Upper lobe of right lung (tissue), 1 donor: ENCODE measurements around the gene NSD1. TPM values are rescaled to one million over a fixed set of nuclear protein-coding genes. Genes with fewer than 3 reads are reported as not detected.
A peak's percentile ranks its signal among the peaks of the same experiment; 100 is the strongest.

Experiments
- ATAC-seq: fragments of 200-7000 bp; cut with Tn5 transposase; one replicate; pipeline ENCODE4 v1.9.1; 2020; ENCODE audit warnings: mild to moderate bottlenecking, moderate library complexity
- DNase-seq: peaks from one replicate; pipeline ENCODE4 v3.0.0-alpha.2; 2020
- H3K27ac ChIP-seq: fragments of 200-600 bp; one replicate; pipeline ENCODE4 v1.8.0; 2022
- H3K27me3 ChIP-seq: fragments of 200-600 bp; one replicate; pipeline ENCODE4 v1.8.0; 2022; ENCODE audit warnings: mild to moderate bottlenecking
- H3K36me3 ChIP-seq: fragments of 200-600 bp; one replicate; pipeline ENCODE4 v1.8.0; 2022
- H3K4me1 ChIP-seq: fragments of 200-600 bp; one replicate; pipeline ENCODE4 v1.8.0; 2022
- H3K4me3 ChIP-seq: fragments of 200-600 bp; one replicate; pipeline ENCODE4 v1.8.0; 2022; ENCODE audit warnings: mild to moderate bottlenecking
- H3K9me3 ChIP-seq: fragments of 200-600 bp; one replicate; pipeline ENCODE4 v1.8.0; 2022
- intact Hi-C: fragments of 100-400 bp; cut with DNase I; formaldehyde crosslinking; loops from one replicate; pipeline ENCODE4 v1.11.0; 2022
- long read RNA-seq: library from polyadenylated mRNA; unstranded; transcript quantifications from one replicate; pipeline ENCODE4 v2.0.0, GENCODE V29; 2021
- total RNA-seq: library from RNA; stranded (reverse); fragmentation: NEBNext Ultra II Directional; extraction: Animal tissue kit (Norgen Biotek cat#: 25700); gene quantifications from one replicate; pipeline ENCODE4 v1.2.1, GENCODE V29; 2021
- TF ChIP-seq, protein P1 (sequence below): fragments of 200-600 bp; IDR thresholded peaks from one replicate; pipeline ENCODE4 v1.8.0; 2022; ENCODE audit warnings: antibody characterized with exemption
- donor health status: DM: no; HTN: yes; CAD: no; lungs with severe emphysema.

Gene NSD1, protein sequence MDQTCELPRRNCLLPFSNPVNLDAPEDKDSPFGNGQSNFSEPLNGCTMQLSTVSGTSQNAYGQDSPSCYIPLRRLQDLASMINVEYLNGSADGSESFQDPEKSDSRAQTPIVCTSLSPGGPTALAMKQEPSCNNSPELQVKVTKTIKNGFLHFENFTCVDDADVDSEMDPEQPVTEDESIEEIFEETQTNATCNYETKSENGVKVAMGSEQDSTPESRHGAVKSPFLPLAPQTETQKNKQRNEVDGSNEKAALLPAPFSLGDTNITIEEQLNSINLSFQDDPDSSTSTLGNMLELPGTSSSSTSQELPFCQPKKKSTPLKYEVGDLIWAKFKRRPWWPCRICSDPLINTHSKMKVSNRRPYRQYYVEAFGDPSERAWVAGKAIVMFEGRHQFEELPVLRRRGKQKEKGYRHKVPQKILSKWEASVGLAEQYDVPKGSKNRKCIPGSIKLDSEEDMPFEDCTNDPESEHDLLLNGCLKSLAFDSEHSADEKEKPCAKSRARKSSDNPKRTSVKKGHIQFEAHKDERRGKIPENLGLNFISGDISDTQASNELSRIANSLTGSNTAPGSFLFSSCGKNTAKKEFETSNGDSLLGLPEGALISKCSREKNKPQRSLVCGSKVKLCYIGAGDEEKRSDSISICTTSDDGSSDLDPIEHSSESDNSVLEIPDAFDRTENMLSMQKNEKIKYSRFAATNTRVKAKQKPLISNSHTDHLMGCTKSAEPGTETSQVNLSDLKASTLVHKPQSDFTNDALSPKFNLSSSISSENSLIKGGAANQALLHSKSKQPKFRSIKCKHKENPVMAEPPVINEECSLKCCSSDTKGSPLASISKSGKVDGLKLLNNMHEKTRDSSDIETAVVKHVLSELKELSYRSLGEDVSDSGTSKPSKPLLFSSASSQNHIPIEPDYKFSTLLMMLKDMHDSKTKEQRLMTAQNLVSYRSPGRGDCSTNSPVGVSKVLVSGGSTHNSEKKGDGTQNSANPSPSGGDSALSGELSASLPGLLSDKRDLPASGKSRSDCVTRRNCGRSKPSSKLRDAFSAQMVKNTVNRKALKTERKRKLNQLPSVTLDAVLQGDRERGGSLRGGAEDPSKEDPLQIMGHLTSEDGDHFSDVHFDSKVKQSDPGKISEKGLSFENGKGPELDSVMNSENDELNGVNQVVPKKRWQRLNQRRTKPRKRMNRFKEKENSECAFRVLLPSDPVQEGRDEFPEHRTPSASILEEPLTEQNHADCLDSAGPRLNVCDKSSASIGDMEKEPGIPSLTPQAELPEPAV (N-terminal part only)
- 67.7 TPM for total RNA-seq
- long read RNA-seq, full-length matches to known transcripts: 2 of 36 reads
- long read RNA-seq, partial matches to known transcripts: 10 of 36 reads
- long read RNA-seq, other reads (novel, unspliced or antisense): 24 of 36 reads

DNA sequence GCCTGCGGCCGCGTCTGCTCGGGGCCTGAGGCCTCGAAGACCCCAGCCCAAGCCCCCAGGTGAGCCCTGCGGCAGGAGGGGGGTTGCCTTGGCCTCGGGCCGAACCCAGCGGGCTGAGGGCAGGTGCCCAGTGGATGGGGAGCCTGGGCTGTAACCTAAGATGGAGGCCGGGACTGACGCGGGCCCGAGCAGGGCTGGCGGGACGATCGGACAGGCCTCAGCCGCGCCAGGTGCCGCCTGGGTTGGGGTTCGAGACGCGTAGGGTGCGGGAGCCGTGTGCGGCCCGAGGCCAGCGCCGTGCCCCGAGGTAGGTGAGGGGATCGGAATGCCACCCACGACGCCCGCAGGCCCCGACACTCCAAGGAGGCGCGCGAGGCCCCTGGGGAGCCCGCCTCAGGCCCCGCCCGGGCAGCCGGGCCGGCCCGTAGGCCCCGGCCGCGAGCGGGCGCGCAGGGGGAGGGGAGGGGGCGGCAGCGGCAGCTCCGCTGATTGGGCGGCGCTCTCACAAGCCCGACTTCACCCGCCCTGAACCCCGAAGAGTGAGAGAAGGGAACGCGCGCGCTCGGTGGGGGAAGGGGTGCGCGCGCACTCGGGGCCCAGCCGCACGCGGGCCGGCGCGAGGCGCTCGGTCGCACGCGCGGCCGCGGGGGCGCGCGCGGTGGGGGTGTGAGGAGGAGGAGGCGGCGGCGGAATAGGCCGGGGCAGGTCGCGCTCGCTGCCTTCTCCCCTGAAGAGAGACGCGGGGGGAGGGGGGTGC, at the start of gene NSD1:
Gene NSD1, plus strand, starts transcription at position 678 of the 757 bp plus-strand sequence. CDS start 1,331 bp downstream, outside the sequence.
- intact Hi-C loops: no loop called here
- ATAC-seq: peak; percentile 90
- no peaks in the 10 kb centered on the region for H3K27me3 ChIP-seq
- peaks cover 36% of the 10 kb centered on the region for H3K4me1 ChIP-seq
- TF ChIP-seq, protein P1, sequence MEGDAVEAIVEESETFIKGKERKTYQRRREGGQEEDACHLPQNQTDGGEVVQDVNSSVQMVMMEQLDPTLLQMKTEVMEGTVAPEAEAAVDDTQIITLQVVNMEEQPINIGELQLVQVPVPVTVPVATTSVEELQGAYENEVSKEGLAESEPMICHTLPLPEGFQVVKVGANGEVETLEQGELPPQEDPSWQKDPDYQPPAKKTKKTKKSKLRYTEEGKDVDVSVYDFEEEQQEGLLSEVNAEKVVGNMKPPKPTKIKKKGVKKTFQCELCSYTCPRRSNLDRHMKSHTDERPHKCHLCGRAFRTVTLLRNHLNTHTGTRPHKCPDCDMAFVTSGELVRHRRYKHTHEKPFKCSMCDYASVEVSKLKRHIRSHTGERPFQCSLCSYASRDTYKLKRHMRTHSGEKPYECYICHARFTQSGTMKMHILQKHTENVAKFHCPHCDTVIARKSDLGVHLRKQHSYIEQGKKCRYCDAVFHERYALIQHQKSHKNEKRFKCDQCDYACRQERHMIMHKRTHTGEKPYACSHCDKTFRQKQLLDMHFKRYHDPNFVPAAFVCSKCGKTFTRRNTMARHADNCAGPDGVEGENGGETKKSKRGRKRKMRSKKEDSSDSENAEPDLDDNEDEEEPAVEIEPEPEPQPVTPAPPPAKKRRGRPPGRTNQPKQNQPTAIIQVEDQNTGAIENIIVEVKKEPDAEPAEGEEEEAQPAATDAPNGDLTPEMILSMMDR: no peak
- H3K27ac ChIP-seq: peak within 1 kb of the TSS; percentile 93
- DNase-seq: peak; percentile 96
- H3K9me3 ChIP-seq: no peaks in the 10 kb centered on the region
- H3K4me3 ChIP-seq: peak within 1 kb of the TSS; percentile 87
- peaks cover 34% of the 10 kb centered on the region for H3K36me3 ChIP-seq

DNA sequence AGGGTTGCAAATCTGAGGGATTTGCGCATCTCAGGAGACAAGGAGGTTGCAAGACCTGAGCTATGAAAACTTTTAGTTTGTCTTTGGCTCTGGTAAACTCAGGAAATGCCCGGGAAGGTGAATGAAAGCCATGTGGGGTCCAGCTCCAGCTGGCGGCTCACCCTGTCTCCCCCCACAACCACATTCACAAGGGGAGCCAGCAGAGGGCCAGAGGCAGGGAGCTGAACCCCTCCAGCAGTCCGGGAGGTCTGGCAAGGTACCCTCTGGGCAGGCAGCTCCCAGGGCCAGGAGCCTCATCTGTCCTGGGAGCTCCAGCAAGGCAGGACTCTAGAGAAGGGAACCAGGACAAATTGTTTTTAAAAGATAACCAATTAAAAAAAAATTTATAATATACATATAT, 49.4 kb upstream of the NSD1 start:
- Histone ChIP-seq H3K36me3 (no peaks in the 10 kb centered on the region), H3K4me3 (no peak overlapping the region), H3K9me3 (no peaks in the 10 kb centered on the region), H3K27me3 (no peaks in the 10 kb centered on the region), H3K4me1 (peaks cover 11% of the 10 kb centered on the region), H3K27ac (no peak overlapping the region)
- TF ChIP-seq, protein P1: no peak
- DNase-seq (no peak), ATAC-seq (no peak)
- intact Hi-C loops: no loop called here

DNA sequence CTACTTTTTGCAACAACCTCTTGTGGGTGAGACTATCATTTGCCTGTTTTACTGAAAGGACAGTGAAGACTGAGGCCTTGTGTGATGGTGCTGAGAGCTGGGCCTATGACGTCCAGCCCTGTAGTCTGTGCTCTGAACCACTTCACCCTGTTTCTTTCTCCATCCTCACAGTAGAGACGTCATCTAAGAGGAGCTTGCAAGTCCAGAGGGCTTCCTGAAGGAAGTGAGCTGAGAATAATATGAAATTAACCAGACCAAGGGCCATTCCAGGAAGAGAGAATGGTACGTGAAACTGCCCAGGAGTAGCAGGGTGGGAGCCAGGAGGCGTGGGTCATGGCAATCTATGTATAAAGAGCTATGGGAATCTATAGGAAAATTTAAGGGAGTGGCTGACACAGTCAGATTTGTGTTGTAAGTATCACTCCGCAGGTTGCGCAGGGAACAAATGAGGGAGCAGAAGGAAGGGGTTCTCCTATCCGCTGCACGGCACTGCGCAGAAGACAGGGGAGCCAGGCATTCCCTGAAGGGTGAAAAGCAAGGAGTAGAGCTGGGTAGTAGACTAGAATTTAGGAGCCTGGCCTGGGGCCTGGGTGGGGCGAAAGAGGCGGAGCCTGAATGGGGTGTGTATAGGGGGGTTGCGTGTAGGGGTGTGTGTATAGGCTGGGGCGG, 47.5 kb upstream of the NSD1 start:
- TF ChIP-seq, protein P1: no peak
- ATAC-seq (no peak), DNase-seq (no peak)
- no peaks in the 10 kb centered on the region for H3K36me3 ChIP-seq
- H3K9me3 ChIP-seq: no peaks in the 10 kb centered on the region
- no peak overlapping the region for H3K4me3 ChIP-seq
- intact Hi-C loops: no loop called here
- H3K4me1 ChIP-seq: peaks cover 17% of the 10 kb centered on the region
- peak overlapping the region; percentile 30 for H3K27ac ChIP-seq
- no peaks in the 10 kb centered on the region for H3K27me3 ChIP-seq

DNA sequence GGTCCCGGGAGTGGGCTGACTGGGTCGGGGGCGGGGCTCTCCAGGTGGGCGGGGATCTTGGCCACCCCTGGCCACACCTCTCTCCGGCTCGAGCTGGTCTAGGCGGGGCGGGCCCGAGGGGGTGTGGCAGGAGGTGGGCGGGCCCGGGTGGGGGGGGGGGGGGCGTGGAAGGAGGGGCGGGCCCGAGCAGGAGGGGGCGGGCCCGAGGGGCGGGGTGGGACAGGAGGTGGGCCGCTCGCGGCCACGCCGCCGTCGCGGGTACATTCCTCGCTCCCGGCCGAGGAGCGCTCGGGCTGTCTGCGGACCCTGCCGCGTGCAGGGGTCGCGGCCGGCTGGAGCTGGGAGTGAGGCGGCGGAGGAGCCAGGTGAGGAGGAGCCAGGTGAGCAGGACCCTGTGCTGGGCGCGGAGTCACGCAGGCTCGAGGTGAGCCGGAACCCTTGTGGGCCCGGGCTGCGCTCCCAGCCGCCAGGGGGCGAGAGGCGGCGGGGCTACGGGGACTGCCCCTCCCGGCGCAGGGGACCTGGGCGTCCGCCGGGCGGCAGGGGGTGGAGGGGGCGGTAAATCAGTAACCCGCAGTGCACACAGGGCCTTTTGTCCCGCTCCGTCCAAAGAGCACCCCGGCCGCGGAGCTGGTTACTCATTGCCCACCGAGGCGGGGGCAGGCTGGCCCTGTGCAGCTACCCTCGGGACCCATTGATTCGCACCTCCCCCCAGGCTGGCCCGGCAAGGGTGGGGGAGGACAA, 46.7 kb upstream of the NSD1 start, which contains the start of gene FGFR4:
Gene FGFR4, plus strand, starts transcription at position 262 of the 744 bp plus-strand sequence. CDS start 2,688 bp downstream, outside the sequence.
- peak; percentile 85 for DNase-seq
- Histone ChIP-seq H3K9me3 (no peaks in the 10 kb centered on the region), H3K4me3 (peak within 1 kb of the TSS; percentile 57), H3K27ac (peak within 1 kb of the TSS; percentile 68), H3K27me3 (no peaks in the 10 kb centered on the region), H3K36me3 (no peaks in the 10 kb centered on the region), H3K4me1 (peaks cover 17% of the 10 kb centered on the region)
- intact Hi-C loops: no loop called here
- ATAC-seq: peak; percentile 84
- TF ChIP-seq, protein P1: peak; percentile 68
